Spinal cord (tissue), 10 donors: ENCODE results near the gene PI4KB. TPM values are rescaled to one million over a fixed set of nuclear protein-coding genes. Genes with fewer than 3 reads are reported as not detected.

ENCODE experiments used
- DNase-seq, 6 donors: peaks; one replicate each; pipeline versions ENCODE4 v3.0.0 to v3.0.0-alpha.2; 2013 to 2015; ENCODE audit warnings: low spot score in 6 of 6, low read depth in 4 of 6
- H3K27ac ChIP-seq: one replicate; pipeline ENCODE4 v1.5.1; 2013; ENCODE audit warnings: low read depth, low read length, control low read depth
- H3K27me3 ChIP-seq: one replicate; pipeline ENCODE4 v1.6.1; 2013; ENCODE audit warnings: low read length; ENCODE audit not compliant: control insufficient read depth, insufficient read depth
- H3K36me3 ChIP-seq: one replicate; pipeline ENCODE4 v1.6.1; 2013; ENCODE audit warnings: low read length; ENCODE audit not compliant: control insufficient read depth, insufficient read depth
- H3K4me1 ChIP-seq: one replicate; pipeline ENCODE4 v1.6.1; 2013; ENCODE audit warnings: low read length; ENCODE audit not compliant: control insufficient read depth, insufficient read depth
- H3K4me3 ChIP-seq: one replicate; pipeline ENCODE4 v1.5.1; 2013; ENCODE audit warnings: low read depth, low read length, control low read depth
- H3K9me3 ChIP-seq: one replicate; pipeline ENCODE4 v1.6.1; 2013; ENCODE audit warnings: low read length; ENCODE audit not compliant: control insufficient read depth, insufficient read depth
- WGBS: methylation state at CpG from one replicate; pipeline ENCODE4 v1.1.5; 2013; ENCODE audit warnings: missing lambda C conversion rate; ENCODE audit not compliant: insufficient coverage; 5-methylcytosine and 5-hydroxymethylcytosine counted together
- polyA plus RNA-seq, 2 donors: library from polyadenylated mRNA; unstranded; fragments of 120-200 nt; gene quantifications; one replicate each; pipeline ENCODE4 v1.2.1, GENCODE V29; 2013; ENCODE audit not compliant: insufficient read length in 2 of 2
- total RNA-seq, 2 donors: library from RNA; depleted of rRNA in 1 of 2; stranded (reverse); fragments of 120-200 nt in 1 of 2; fragments of >200 nt in 1 of 2; gene quantifications; one replicate each; pipeline versions ENCODE4 v1.2.3 to v1.2.4, GENCODE V29; 2013 to 2014
- donor health status: healthy.

Gene PI4KB
- total and polyA plus RNA-seq, 4 donors = 37.9 to 79.0 (median 60.0) TPM

DNA sequence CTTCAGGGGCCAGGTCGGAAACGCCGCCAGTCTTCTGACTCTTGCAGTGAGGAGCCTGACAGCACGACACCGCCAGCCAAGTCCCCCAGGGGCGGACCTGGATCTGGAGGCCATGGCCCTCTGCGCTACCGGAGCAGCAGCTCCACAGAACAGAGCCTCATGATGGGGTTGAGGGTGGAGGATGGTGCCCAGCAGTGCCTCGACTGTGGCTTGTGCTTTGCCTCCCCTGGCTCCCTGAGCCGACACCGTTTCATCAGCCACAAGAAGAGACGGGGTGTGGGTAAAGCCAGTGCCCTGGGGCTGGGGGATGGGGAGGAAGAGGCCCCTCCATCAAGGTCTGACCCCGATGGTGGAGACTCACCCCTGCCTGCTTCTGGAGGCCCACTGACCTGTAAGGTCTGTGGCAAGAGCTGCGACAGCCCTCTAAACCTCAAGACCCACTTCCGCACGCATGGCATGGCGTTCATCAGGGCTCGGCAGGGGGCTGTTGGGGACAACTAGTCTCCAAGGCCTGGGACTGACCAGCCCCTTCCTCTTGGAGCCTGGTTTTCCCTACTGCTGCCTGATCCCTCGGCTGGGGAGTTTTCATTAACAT is 36.4 kb downstream of the PI4KB start:
- no peaks in the 10 kb centered on the region for H3K9me3 ChIP-seq
- H3K36me3 ChIP-seq = peaks cover 82% of the 10 kb centered on the region
- no peaks in the 10 kb centered on the region for H3K27me3 ChIP-seq
- peaks cover 19% of the 10 kb centered on the region for H3K4me1 ChIP-seq
- no peak overlapping the region for H3K4me3 ChIP-seq
- H3K27ac ChIP-seq = no peak overlapping the region
- WGBS = 84% methylated on average over 14 of the region's 19 CpGs
- DNase-seq = no peak

DNA sequence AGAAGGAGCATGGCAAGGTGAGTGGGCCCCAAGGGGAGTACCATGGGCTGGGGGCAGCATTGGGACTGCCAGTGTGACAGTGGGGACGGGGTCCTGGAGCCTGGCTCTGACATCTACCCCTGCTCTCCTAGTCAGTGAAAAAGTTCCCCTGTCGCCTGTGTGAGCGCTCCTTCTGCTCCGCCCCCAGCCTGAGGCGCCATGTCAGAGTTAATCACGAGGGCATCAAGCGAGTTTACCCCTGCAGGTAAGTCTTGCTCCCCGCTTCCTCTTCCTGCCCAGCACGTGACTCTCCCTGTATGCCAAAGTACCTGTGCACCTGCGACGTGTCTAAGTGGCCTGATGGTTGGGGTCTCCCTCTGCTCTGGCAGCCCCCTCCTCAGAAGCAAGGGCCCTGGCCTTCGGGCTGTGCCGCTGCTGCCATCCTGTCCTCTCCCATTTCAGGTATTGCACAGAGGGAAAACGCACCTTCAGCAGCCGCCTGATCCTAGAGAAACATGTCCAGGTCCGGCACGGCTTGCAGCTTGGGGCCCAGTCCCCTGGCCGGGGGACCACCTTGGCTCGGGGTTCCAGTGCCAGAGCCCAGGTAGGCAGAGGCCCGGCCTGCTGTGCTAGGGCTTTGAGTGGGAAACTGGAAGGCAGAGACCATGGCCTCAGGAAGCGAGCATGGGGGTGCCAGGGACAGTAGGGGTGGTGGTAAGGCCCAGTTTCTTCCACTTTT is 37.1 kb downstream of the PI4KB start:
- H3K4me1 ChIP-seq = peaks cover 18% of the 10 kb centered on the region
- no peaks in the 10 kb centered on the region for H3K9me3 ChIP-seq
- H3K36me3 ChIP-seq = peaks cover 85% of the 10 kb centered on the region
- H3K27me3 ChIP-seq = no peaks in the 10 kb centered on the region
- no peak overlapping the region for H3K4me3 ChIP-seq
- no peak overlapping the region for H3K27ac ChIP-seq
- no peak for DNase-seq
- 95% methylated on average over 17 of the region's 21 CpGs for WGBS

GRCh38 chr1:151289080-151289935 is 37.9 kb downstream of the PI4KB start:
- WGBS = 70% methylated on average over 9 of the region's 18 CpGs
- H3K27ac ChIP-seq = no peak overlapping the region

GRCh38 chr1:151288502-151288901 is 38.7 kb downstream of the PI4KB start:
- Histone ChIP-seq H3K27ac (no peak overlapping the region), H3K4me3 (no peak overlapping the region), H3K4me1 (peaks cover 12% of the 10 kb centered on the region), H3K36me3 (peaks cover 81% of the 10 kb centered on the region), H3K9me3 (no peaks in the 10 kb centered on the region), H3K27me3 (no peaks in the 10 kb centered on the region)
- DNase-seq = no peak
- WGBS = 85% methylated on average over 14 of the region's 14 CpGs

More at GRCh38 chr1:151289080-151289935, 37.9 kb downstream of the PI4KB start:
- peaks cover 86% of the 10 kb centered on the region for H3K36me3 ChIP-seq
- no peak for DNase-seq
- H3K27me3 ChIP-seq = no peaks in the 10 kb centered on the region
- peaks cover 12% of the 10 kb centered on the region for H3K4me1 ChIP-seq
- no peak overlapping the region for H3K4me3 ChIP-seq
- H3K9me3 ChIP-seq = no peaks in the 10 kb centered on the region

GRCh38 chr1:151287767-151288500 is 39.3 kb downstream of the PI4KB start:
- peaks cover 75% of the 10 kb centered on the region for H3K36me3 ChIP-seq
- 94% methylated on average over 21 of the region's 22 CpGs for whole genome bisulfite sequencing

GRCh38 chr1:151287341-151287699 is 39.9 kb downstream of the PI4KB start:
- WGBS = 95% methylated on average over 7 of the region's 7 CpGs

More at GRCh38 chr1:151287767-151288500, 39.3 kb downstream of the PI4KB start:
- no peaks in the 10 kb centered on the region for H3K27me3 ChIP-seq
- H3K4me3 ChIP-seq = no peak overlapping the region
- DNase-seq = no peak
- H3K4me1 ChIP-seq = peaks cover 15% of the 10 kb centered on the region
- H3K9me3 ChIP-seq = no peaks in the 10 kb centered on the region
- no peak overlapping the region for H3K27ac ChIP-seq

GRCh38 chr1:151286619-151287340 is 40.4 kb downstream of the PI4KB start:
- no peaks in the 10 kb centered on the region for H3K9me3 ChIP-seq
- no peak overlapping the region for H3K27ac ChIP-seq
- WGBS = 86% methylated on average over 10 of the region's 10 CpGs
- peaks cover 21% of the 10 kb centered on the region for H3K4me1 ChIP-seq
- no peaks in the 10 kb centered on the region for H3K27me3 ChIP-seq
- H3K36me3 ChIP-seq = peaks cover 65% of the 10 kb centered on the region
- H3K4me3 ChIP-seq = no peak overlapping the region
- no peak for DNase-seq

More at GRCh38 chr1:151287341-151287699, 39.9 kb downstream of the PI4KB start:
- no peaks in the 10 kb centered on the region for H3K9me3 ChIP-seq
- H3K36me3 ChIP-seq = peaks cover 69% of the 10 kb centered on the region
- H3K27ac ChIP-seq = no peak overlapping the region
- no peak overlapping the region for H3K4me3 ChIP-seq
- peaks cover 21% of the 10 kb centered on the region for H3K4me1 ChIP-seq
- DNase-seq = no peak
- no peaks in the 10 kb centered on the region for H3K27me3 ChIP-seq

GRCh38 chr1:151284013-151284577 is 43.1 kb downstream of the PI4KB start:
- no peak overlapping the region for H3K4me3 ChIP-seq

More at GRCh38 chr1:151284013-151284577, 43.1 kb downstream of the PI4KB start:
- no peaks in the 10 kb centered on the region for H3K27me3 ChIP-seq
- no peak overlapping the region for H3K27ac ChIP-seq
- 0% methylated on average over 1 of the region's 2 CpGs for WGBS
- no peaks in the 10 kb centered on the region for H3K9me3 ChIP-seq
- peaks cover 30% of the 10 kb centered on the region for H3K4me1 ChIP-seq
- H3K36me3 ChIP-seq = peaks cover 42% of the 10 kb centered on the region
- no peak for DNase-seq
